Naive B cell (primary cell): ENCODE measurements around the gene LMOD3. TPM values are rescaled to one million over a fixed set of nuclear protein-coding genes. Genes with fewer than 3 reads are reported as not detected.

Experiments used
- ATAC-seq, 2 donors: fragments of 150-1000 bp; cut with Tn5 transposase; 2 replicates each; pipeline ENCODE4 v1.10.0; 2021; ENCODE audit warnings: low read depth in 2 of 2, mild to moderate bottlenecking in 2 of 2, moderate library complexity in 2 of 2
- DNase-seq: peaks from one replicate; pipeline ENCODE4 v3.0.0; 2022
- H3K27ac Mint-ChIP-seq, 6 donors: one replicate each; pipeline ENCODE4 v1.8.0; 2020 to 2022; ENCODE audit warnings: mild to moderate bottlenecking in 6 of 6, mixed read lengths in 6 of 6, moderate library complexity in 5 of 6, inconsistent platforms in 2 of 6
- H3K27me3 Mint-ChIP-seq, 3 donors: one replicate each; pipeline ENCODE4 v1.8.0; 2021 to 2022; ENCODE audit warnings: mixed read lengths in 3 of 3, mild to moderate bottlenecking in 1 of 3
- H3K36me3 Mint-ChIP-seq, 2 donors: one replicate each; pipeline ENCODE4 v1.8.0; 2020 to 2022; ENCODE audit warnings: mixed read lengths in 2 of 2, inconsistent platforms in 1 of 2, mild to moderate bottlenecking in 1 of 2
- H3K4me1 Mint-ChIP-seq, 3 donors: one replicate each; pipeline ENCODE4 v1.8.0; 2020 to 2022; ENCODE audit warnings: mixed read lengths in 3 of 3, inconsistent platforms in 1 of 3, mild to moderate bottlenecking in 1 of 3, moderate library complexity in 1 of 3
- H3K4me3 Mint-ChIP-seq, 8 donors: one replicate each; pipeline ENCODE4 v1.8.0; 2020 to 2022; ENCODE audit warnings: mild to moderate bottlenecking in 8 of 8, mixed read lengths in 8 of 8, moderate library complexity in 8 of 8, inconsistent platforms in 2 of 8
- H3K9me3 Mint-ChIP-seq, 7 donors: one replicate each; pipeline ENCODE4 v1.8.0; 2020 to 2022; ENCODE audit warnings: mixed read lengths in 7 of 7, mild to moderate bottlenecking in 5 of 7, inconsistent platforms in 2 of 7, moderate library complexity in 1 of 7
- polyA plus RNA-seq, 6 donors: library from polyadenylated mRNA; unstranded; fragments of 300-500 nt; fragmentation: Illumina TruSeq; gene quantifications; one replicate each; pipeline ENCODE4 v1.2.3, GENCODE V29; 2021; ENCODE audit warnings: low read depth in 6 of 6

The LMOD3 gene
- polyA plus RNA-seq, 6 donors from 2014 or later = 0.05 to 0.19 (median 0.09) TPM; not detected in 3

- no peak for DNase-seq
- Mint-ChIP-seq H3K4me1 (peaks cover 0 to 5% (median 0%) of the 10 kb centered on the region in 3 donors), H3K27ac (no peak overlapping the region), H3K27me3 (peaks cover 8 to 33% (median 8%) of the 10 kb centered on the region in 3 donors), H3K36me3 (no peaks in the 10 kb centered on the region), H3K9me3 (no peaks in the 10 kb centered on the region), H3K4me3 (no peak overlapping the region)
- no peak for ATAC-seq
Measured at GRCh38 chr3:69142797-69143454, 20.5 kb upstream of the LMOD3 start.

GRCh38 chr3:69142090-69142489 is 19.7 kb upstream of the LMOD3 start:
- DNase-seq (no peak), ATAC-seq (no peak)
- Mint-ChIP-seq H3K4me1 (peaks cover 0 to 5% (median 0%) of the 10 kb centered on the region in 3 donors), H3K27me3 (peaks cover 8 to 33% (median 8%) of the 10 kb centered on the region in 3 donors), H3K27ac (peak overlapping the region in 1 of 6 donors; percentile 15), H3K9me3 (no peaks in the 10 kb centered on the region), H3K4me3 (no peak overlapping the region), H3K36me3 (no peaks in the 10 kb centered on the region)

GRCh38 chr3:69141313-69141712 is 18.9 kb upstream of the LMOD3 start:
- no peak overlapping the region for H3K4me3 Mint-ChIP-seq
- peaks cover 8 to 33% (median 8%) of the 10 kb centered on the region in 3 donors for H3K27me3 Mint-ChIP-seq

GRCh38 chr3:69137412-69137811 is 15.0 kb upstream of the LMOD3 start:
- H3K27ac Mint-ChIP-seq = no peak overlapping the region
- H3K4me3 Mint-ChIP-seq = no peak overlapping the region
- ATAC-seq = no peak
- peaks cover 8 to 33% (median 12%) of the 10 kb centered on the region in 3 donors for H3K27me3 Mint-ChIP-seq
- peaks cover 0 to 4% of the 10 kb centered on the region in 2 donors for H3K36me3 Mint-ChIP-seq
- peaks cover 0 to 5% (median 0%) of the 10 kb centered on the region in 7 donors for H3K9me3 Mint-ChIP-seq
- no peak for DNase-seq
- no peaks in the 10 kb centered on the region for H3K4me1 Mint-ChIP-seq

More at GRCh38 chr3:69141313-69141712, 18.9 kb upstream of the LMOD3 start:
- DNase-seq = no peak
- no peaks in the 10 kb centered on the region for H3K9me3 Mint-ChIP-seq
- H3K36me3 Mint-ChIP-seq = no peaks in the 10 kb centered on the region
- H3K4me1 Mint-ChIP-seq = peaks cover 0 to 5% (median 0%) of the 10 kb centered on the region in 3 donors
- no peak overlapping the region for H3K27ac Mint-ChIP-seq
- ATAC-seq = no peak

- no peak for ATAC-seq
- Mint-ChIP-seq H3K4me3 (no peak overlapping the region), H3K27ac (no peak overlapping the region), H3K9me3 (peaks cover 0 to 5% (median 0%) of the 10 kb centered on the region in 7 donors), H3K4me1 (no peaks in the 10 kb centered on the region), H3K36me3 (peaks cover 0 to 4% of the 10 kb centered on the region in 2 donors), H3K27me3 (peaks cover 8 to 33% (median 9%) of the 10 kb centered on the region in 3 donors)
- no peak for DNase-seq
Measured at GRCh38 chr3:69137005-69137404, 14.6 kb upstream of the LMOD3 start.

- Mint-ChIP-seq H3K4me3 (no peak overlapping the region), H3K36me3 (peaks cover 0 to 4% of the 10 kb centered on the region in 2 donors), H3K27me3 (peaks cover 0 to 18% (median 8%) of the 10 kb centered on the region in 3 donors), H3K27ac (no peak overlapping the region), H3K4me1 (no peaks in the 10 kb centered on the region), H3K9me3 (peaks cover 0 to 5% (median 2%) of the 10 kb centered on the region in 7 donors)
- DNase-seq (no peak), ATAC-seq (no peak)
Measured at GRCh38 chr3:69130689-69131088, 8.3 kb upstream of the LMOD3 start.

GRCh38 chr3:69129531-69129930 is 7.1 kb upstream of the LMOD3 start:
- Mint-ChIP-seq H3K27me3 (peaks cover 0 to 10% (median 6%) of the 10 kb centered on the region in 3 donors), H3K36me3 (peaks cover 0 to 4% of the 10 kb centered on the region in 2 donors), H3K4me3 (no peak overlapping the region), H3K9me3 (peaks cover 0 to 5% (median 2%) of the 10 kb centered on the region in 7 donors), H3K27ac (no peak overlapping the region), H3K4me1 (no peaks in the 10 kb centered on the region)
- DNase-seq = no peak
- no peak for ATAC-seq

- Mint-ChIP-seq H3K27me3 (peaks cover 0 to 9% (median 6%) of the 10 kb centered on the region in 3 donors), H3K9me3 (peaks cover 0 to 5% (median 2%) of the 10 kb centered on the region in 7 donors), H3K4me1 (no peaks in the 10 kb centered on the region), H3K36me3 (peaks cover 0 to 4% of the 10 kb centered on the region in 2 donors), H3K27ac (no peak overlapping the region), H3K4me3 (no peak overlapping the region)
- DNase-seq (no peak), ATAC-seq (no peak)
Measured at GRCh38 chr3:69128509-69128908, 6.1 kb upstream of the LMOD3 start.

GRCh38 chr3:69126999-69127398 is 4.6 kb upstream of the LMOD3 start:
- H3K9me3 Mint-ChIP-seq = peaks cover 0 to 2% (median 0%) of the 10 kb centered on the region in 7 donors
- H3K27me3 Mint-ChIP-seq = peaks cover 0 to 9% (median 6%) of the 10 kb centered on the region in 3 donors
- H3K4me1 Mint-ChIP-seq = no peaks in the 10 kb centered on the region
- no peak overlapping the region for H3K27ac Mint-ChIP-seq
- DNase-seq = no peak
- no peak overlapping the region for H3K4me3 Mint-ChIP-seq
- ATAC-seq = no peak
- H3K36me3 Mint-ChIP-seq = no peaks in the 10 kb centered on the region

GRCh38 chr3:69126216-69126615 is 3.8 kb upstream of the LMOD3 start:
- Mint-ChIP-seq H3K27ac (no peak overlapping the region), H3K4me1 (no peaks in the 10 kb centered on the region), H3K36me3 (no peaks in the 10 kb centered on the region), H3K4me3 (no peak overlapping the region), H3K9me3 (peaks cover 0 to 2% (median 0%) of the 10 kb centered on the region in 7 donors), H3K27me3 (peaks cover 0 to 9% (median 6%) of the 10 kb centered on the region in 3 donors)
- ATAC-seq (no peak), DNase-seq (no peak)

GRCh38 chr3:69121950-69122349 is 445 bp downstream of the LMOD3 start:
- peaks cover 0 to 4% (median 3%) of the 10 kb centered on the region in 3 donors for H3K4me1 Mint-ChIP-seq
- no peaks in the 10 kb centered on the region for H3K9me3 Mint-ChIP-seq
- DNase-seq = no peak
- no peak overlapping the region for H3K27ac Mint-ChIP-seq
- H3K36me3 Mint-ChIP-seq = no peaks in the 10 kb centered on the region
- ATAC-seq = no peak
- H3K4me3 Mint-ChIP-seq = no peak overlapping the region
- peaks cover 0 to 6% (median 6%) of the 10 kb centered on the region in 3 donors for H3K27me3 Mint-ChIP-seq

- H3K36me3 Mint-ChIP-seq = no peaks in the 10 kb centered on the region
- no peaks in the 10 kb centered on the region for H3K9me3 Mint-ChIP-seq
- DNase-seq (no peak), ATAC-seq (no peak)
- H3K27me3 Mint-ChIP-seq = peaks cover 0 to 4% (median 2%) of the 10 kb centered on the region in 3 donors
- no peak overlapping the region for H3K4me3 Mint-ChIP-seq
- H3K4me1 Mint-ChIP-seq = peaks cover 0 to 4% (median 3%) of the 10 kb centered on the region in 3 donors
- H3K27ac Mint-ChIP-seq = no peak overlapping the region
Measured at GRCh38 chr3:69121513-69121912, 882 bp downstream of the LMOD3 start.

- ATAC-seq = peak; percentile 71 to 72
- Mint-ChIP-seq H3K27ac (no peak overlapping the region), H3K4me3 (no peak overlapping the region)
Measured at GRCh38 chr3:69120879-69121464, 1.4 kb downstream of the LMOD3 start.

GRCh38 chr3:69119681-69120080 is 2.7 kb downstream of the LMOD3 start:
- H3K27ac Mint-ChIP-seq = no peak overlapping the region
- no peak overlapping the region for H3K4me3 Mint-ChIP-seq
- DNase-seq = no peak

More at GRCh38 chr3:69120879-69121464, 1.4 kb downstream of the LMOD3 start:
- peaks cover 0 to 4% (median 3%) of the 10 kb centered on the region in 3 donors for H3K4me1 Mint-ChIP-seq
- no peaks in the 10 kb centered on the region for H3K36me3 Mint-ChIP-seq
- H3K9me3 Mint-ChIP-seq = no peaks in the 10 kb centered on the region
- DNase-seq = peak; percentile 71
- peaks cover 0 to 4% (median 0%) of the 10 kb centered on the region in 3 donors for H3K27me3 Mint-ChIP-seq

More at GRCh38 chr3:69119681-69120080, 2.7 kb downstream of the LMOD3 start:
- no peaks in the 10 kb centered on the region for H3K9me3 Mint-ChIP-seq
- H3K4me1 Mint-ChIP-seq = peaks cover 0 to 4% (median 3%) of the 10 kb centered on the region in 3 donors
- ATAC-seq = no peak
- H3K36me3 Mint-ChIP-seq = no peaks in the 10 kb centered on the region
- H3K27me3 Mint-ChIP-seq = peaks cover 0 to 4% (median 0%) of the 10 kb centered on the region in 3 donors
